Measurements from ENCODE around the gene AFAP1L2. TPM values are rescaled to one million over a fixed set of nuclear protein-coding genes. Genes with fewer than 3 reads are reported as not detected.
A peak's percentile ranks its signal among the peaks of the same experiment; 100 is the strongest.

AFAP1L2 gene
- total RNA-seq, 1 donor from 2014 or later = 29.5 TPM

- Histone ChIP-seq H3K36me3 (no peaks in the 10 kb centered on the region), H3K9me3 (no peaks in the 10 kb centered on the region), H3K27ac (no peak overlapping the region), H3K27me3 (no peaks in the 10 kb centered on the region), H3K4me1 (peaks cover 52% of the 10 kb centered on the region), H3K4me3 (no peak overlapping the region)
- DNase-seq (ENCODE audit: extremely low spot score in 2 of 2) = no peak
- TF ChIP-seq POLR2AphosphoS5 (IDR thresholded peaks at IDR 0.05; ENCODE audit: insufficient read depth in 1 of 2, low read depth in 1 of 2) (no peak), CTCF (IDR thresholded peaks at IDR 0.05) (no peak), POLR2A (IDR thresholded peaks at IDR 0.05) (no peak)
- intact Hi-C loops (cut with DNase I) = no loop called here
Measured at GRCh38 chr10:114372179-114372578, 32.1 kb downstream of the AFAP1L2 start.

- no peaks in the 10 kb centered on the region for H3K27me3 ChIP-seq
- no peak overlapping the region for H3K27ac ChIP-seq
- DNase-seq (ENCODE audit: extremely low spot score in 2 of 2) = no peak
- H3K4me3 ChIP-seq = no peak overlapping the region
- intact Hi-C loops (cut with DNase I) = no loop called here
- peaks cover 63% of the 10 kb centered on the region for H3K4me1 ChIP-seq
- H3K9me3 ChIP-seq = no peaks in the 10 kb centered on the region
- H3K36me3 ChIP-seq = no peaks in the 10 kb centered on the region
- no peak for TF ChIP-seq POLR2AphosphoS5 (IDR thresholded peaks at IDR 0.05; ENCODE audit: insufficient read depth in 1 of 2, low read depth in 1 of 2)
- no peak for TF ChIP-seq POLR2A (IDR thresholded peaks at IDR 0.05)
- no peak for TF ChIP-seq CTCF (IDR thresholded peaks at IDR 0.05)
Measured at GRCh38 chr10:114370966-114371365, 33.3 kb downstream of the AFAP1L2 start.

- Histone ChIP-seq H3K4me1 (peaks cover 63% of the 10 kb centered on the region), H3K27ac (no peak overlapping the region), H3K9me3 (no peaks in the 10 kb centered on the region), H3K36me3 (no peaks in the 10 kb centered on the region), H3K4me3 (no peak overlapping the region), H3K27me3 (no peaks in the 10 kb centered on the region)
- TF ChIP-seq POLR2AphosphoS5 (IDR thresholded peaks at IDR 0.05; ENCODE audit: insufficient read depth in 1 of 2, low read depth in 1 of 2) = no peak
- TF ChIP-seq CTCF (IDR thresholded peaks at IDR 0.05) = no peak
- TF ChIP-seq POLR2A (IDR thresholded peaks at IDR 0.05) = no peak
- no peak for DNase-seq (ENCODE audit: extremely low spot score in 2 of 2)
- intact Hi-C loops (cut with DNase I) = no loop called here
Measured at GRCh38 chr10:114370199-114370598, 34.1 kb downstream of the AFAP1L2 start.

- intact Hi-C loops (cut with DNase I) = no loop called here
Measured at GRCh38 chr10:114368057-114368391, 36.3 kb downstream of the AFAP1L2 start.

More at GRCh38 chr10:114368057-114368391, 36.3 kb downstream of the AFAP1L2 start:
- H3K36me3 ChIP-seq = no peaks in the 10 kb centered on the region
- no peaks in the 10 kb centered on the region for H3K27me3 ChIP-seq
- H3K9me3 ChIP-seq = no peaks in the 10 kb centered on the region
- peaks cover 42% of the 10 kb centered on the region for H3K4me1 ChIP-seq
- TF ChIP-seq POLR2A (IDR thresholded peaks at IDR 0.05) = no peak
- no peak for TF ChIP-seq POLR2AphosphoS5 (IDR thresholded peaks at IDR 0.05; ENCODE audit: insufficient read depth in 1 of 2, low read depth in 1 of 2)
- no peak for TF ChIP-seq CTCF (IDR thresholded peaks at IDR 0.05)
- no peak overlapping the region for H3K4me3 ChIP-seq
- DNase-seq (ENCODE audit: extremely low spot score in 2 of 2) = no peak
- H3K27ac ChIP-seq = peak overlapping the region; percentile 17

Data from vagina (tissue), 2 donors.